Retinal pigment epithelial cell (primary cell): Measurements from ENCODE around the gene SPATA25.

Experiments used
- DNase-seq: peaks from one replicate; pipeline ENCODE4 v3.0.0-alpha.2; 2010; ENCODE audit warnings: low read depth
- H3K4me3 ChIP-seq: 2 replicates; pipeline ENCODE4 v1.5.1; 2011; ENCODE audit warnings: mild to moderate bottlenecking, low read length, control low read depth, moderate library complexity
- TF ChIP-seq, protein P1 (sequence below): conservative IDR thresholded peaks from 2 replicates; pipeline ENCODE4 v1.5.1; 2011; ENCODE audit warnings: low read depth, low read length, control low read depth, inconsistent platforms

Gene SPATA25

DNA sequence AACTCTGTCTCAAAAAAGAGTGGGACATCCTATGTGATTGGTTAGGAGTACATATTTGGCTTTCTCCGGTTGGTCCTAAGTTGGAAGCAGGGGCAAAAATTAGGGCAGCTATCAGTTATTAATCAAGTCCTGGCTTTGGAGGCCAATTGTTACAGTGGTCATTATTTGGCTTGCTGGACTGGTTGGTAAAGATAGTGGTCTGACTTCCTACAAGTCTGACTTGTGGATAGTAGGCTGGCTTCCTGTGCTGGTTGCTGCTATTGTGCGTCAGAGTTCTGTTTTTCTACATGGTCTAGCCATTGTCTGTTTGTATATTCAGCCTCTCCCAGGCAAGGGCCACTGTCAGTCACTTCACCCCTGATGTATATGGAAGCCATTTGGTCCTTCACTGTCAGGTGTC is 37.2 kb downstream of the SPATA25 start:
- TF ChIP-seq, protein P1, sequence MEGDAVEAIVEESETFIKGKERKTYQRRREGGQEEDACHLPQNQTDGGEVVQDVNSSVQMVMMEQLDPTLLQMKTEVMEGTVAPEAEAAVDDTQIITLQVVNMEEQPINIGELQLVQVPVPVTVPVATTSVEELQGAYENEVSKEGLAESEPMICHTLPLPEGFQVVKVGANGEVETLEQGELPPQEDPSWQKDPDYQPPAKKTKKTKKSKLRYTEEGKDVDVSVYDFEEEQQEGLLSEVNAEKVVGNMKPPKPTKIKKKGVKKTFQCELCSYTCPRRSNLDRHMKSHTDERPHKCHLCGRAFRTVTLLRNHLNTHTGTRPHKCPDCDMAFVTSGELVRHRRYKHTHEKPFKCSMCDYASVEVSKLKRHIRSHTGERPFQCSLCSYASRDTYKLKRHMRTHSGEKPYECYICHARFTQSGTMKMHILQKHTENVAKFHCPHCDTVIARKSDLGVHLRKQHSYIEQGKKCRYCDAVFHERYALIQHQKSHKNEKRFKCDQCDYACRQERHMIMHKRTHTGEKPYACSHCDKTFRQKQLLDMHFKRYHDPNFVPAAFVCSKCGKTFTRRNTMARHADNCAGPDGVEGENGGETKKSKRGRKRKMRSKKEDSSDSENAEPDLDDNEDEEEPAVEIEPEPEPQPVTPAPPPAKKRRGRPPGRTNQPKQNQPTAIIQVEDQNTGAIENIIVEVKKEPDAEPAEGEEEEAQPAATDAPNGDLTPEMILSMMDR, result no peak
- no peak for DNase-seq
- no peak overlapping the region for H3K4me3 ChIP-seq

DNA sequence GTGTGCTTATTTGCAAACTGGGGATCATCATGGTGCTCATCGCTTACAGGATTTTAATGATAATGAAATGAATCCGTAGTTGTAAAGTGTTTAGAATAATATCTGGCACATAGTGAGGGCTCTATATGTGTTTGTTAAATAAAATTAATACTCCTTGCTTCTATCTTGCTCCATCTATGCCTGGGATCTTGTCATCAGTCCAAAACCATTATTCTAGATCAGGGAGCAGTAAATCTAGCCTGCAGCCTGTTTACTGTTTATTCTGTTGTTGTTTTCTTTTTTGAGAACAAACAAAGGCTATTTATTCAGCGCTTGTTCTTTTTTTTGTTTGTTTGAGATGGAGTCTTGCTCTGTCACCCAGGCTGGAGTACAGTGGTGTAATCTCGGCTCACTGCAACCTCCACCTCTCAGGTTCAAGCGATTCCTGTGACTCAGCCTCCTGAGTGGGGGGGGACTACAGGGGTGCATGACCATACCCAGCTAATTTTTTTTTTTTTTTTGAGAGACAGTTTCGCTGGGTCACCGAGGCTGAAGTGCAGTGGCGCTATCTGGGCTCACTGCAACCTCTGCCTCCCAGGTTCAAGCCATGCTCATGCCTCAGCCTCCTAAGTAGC is 38.3 kb downstream of the SPATA25 start:
- TF ChIP-seq, protein P1, result no peak
- no peak overlapping the region for H3K4me3 ChIP-seq
- DNase-seq, result no peak

DNA sequence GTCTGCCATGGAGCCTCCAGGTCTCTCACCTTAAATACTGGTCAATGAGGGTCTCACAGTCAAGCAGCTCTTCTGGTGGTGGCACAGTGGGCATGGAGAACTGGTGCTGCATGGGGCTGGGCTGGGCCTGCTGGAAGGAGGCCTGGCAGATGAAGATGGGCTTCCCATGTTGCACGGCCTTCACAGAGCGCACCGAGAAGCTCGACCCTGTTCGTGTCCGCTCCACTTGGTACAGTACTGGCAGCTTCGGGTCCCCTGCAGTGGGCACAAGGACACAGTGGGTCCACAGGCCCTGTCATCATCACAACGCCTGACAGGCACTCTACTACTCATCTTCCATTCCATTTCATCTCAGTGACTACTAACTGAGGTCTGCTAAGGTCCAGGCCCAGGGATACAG is 39.0 kb downstream of the SPATA25 start:
- no peak overlapping the region for H3K4me3 ChIP-seq
- TF ChIP-seq, protein P1, result no peak
- DNase-seq, result no peak

- H3K4me3 ChIP-seq, result no peak overlapping the region
- TF ChIP-seq, protein P1, result no peak
- DNase-seq, result no peak
These were observed 42.0 kb downstream of the SPATA25 start for GRCh38 chr20:45845452-45845851.

DNA sequence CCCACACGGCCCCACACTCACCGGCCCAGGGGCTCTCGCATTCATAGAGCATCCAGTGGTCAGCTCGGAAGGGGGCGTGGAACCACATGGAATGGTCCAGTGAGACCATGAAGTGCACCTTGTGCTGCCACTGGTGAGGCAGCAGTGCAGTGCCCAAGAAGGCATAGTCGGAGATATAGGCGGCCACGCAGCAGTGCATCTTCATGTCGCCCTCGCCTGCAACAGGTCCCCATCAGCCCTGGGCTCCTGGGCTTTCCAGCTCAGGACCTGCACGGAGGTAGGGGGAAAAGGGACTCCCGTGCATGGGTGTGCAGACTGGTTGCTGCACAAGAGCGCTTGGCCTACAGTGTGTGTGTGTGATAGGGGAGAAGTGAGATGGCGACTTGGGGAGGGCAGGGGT is 43.9 kb downstream of the SPATA25 start:
- TF ChIP-seq, protein P1, result no peak
- H3K4me3 ChIP-seq, result no peak overlapping the region
- DNase-seq, result no peak

DNA sequence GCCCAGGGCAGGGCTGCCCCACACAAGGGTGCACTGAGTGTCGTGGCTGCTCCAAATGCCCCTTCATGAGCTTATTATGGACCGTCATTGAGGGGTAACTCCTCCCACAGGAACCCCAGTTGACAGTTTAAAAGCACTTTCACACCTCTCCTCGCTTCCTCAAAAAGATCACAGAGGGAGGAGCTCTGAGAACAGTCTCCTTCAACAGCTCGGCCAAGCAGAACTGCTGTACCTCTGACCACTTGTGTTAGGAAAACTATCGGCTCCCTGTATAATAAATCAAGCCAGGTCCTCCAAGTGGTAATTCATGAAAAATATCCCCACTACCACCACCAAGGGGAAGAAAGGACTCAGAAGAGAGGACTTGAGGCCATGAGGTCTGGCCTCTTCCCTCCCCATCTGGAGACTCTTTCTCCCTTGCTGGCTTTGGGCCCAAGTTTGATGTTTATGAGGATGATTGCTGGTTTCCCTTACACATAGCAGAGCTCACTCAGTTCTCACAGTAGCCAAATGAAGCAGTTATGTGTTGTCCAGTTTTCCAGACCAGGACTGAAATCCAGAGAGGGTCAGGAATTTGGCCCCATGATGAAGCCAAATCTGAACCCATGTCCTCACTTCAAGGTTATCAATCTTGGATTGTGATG is 45.1 kb downstream of the SPATA25 start:
- no peak overlapping the region for H3K4me3 ChIP-seq
- no peak for DNase-seq
- TF ChIP-seq, protein P1, result no peak

DNA sequence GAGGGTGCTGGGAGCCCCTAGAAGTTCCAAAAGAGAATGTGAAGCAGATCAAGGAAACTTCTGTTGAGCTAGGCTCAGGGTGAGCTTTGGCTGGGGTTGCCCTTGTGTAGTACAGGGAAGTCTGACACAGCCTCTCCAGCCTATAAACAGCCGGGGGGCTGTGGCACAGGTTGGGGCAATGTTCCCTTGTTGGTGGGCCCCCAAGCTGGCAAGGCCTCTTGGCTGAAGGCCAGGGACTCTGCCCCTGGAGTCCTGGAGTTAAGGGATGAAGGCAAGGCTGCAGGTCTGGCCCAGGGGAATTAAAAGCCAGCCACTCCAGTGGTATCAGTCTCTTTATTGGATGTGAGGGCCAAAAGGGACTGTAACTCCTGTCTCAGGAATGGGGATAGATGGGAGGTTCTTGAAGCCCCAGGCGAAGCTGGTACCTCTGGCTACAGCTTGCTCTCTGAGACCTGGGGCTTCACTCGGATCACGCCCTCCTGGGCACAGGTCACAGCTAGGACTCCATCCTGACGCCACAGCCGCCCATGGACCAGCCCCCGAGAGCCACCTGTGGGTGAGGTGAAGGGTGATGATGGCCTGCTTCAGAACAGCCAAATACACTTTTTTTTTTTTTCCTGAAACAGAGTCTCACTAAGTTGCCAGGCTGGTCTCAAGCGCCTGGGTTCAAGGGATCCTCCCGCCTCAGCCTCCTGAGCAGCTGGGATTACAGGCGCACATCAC is 45.9 kb downstream of the SPATA25 start:
- no peak overlapping the region for H3K4me3 ChIP-seq
- TF ChIP-seq, protein P1, result no peak
- no peak for DNase-seq
